ENCODE results near the gene ZNF821.

GRCh38 chr16:71896764-71897368 lies 12.9 kb upstream of the ZNF821 start:
- TF ChIP-seq SIN3A (IDR thresholded peaks at IDR 0.05; ENCODE audit: borderline replicate concordance, insufficient read depth, low read length) = no peak
- no peak for TF ChIP-seq POLR2AphosphoS5 (IDR thresholded peaks at IDR 0.05; ENCODE audit: low read depth, low read length)
